Right lung (tissue), 5 donors: ENCODE results near the gene NOC3L. TPM values are rescaled to one million over a fixed set of nuclear protein-coding genes. Genes with fewer than 3 reads are reported as not detected.
"Not testable (repeated sequence)": the region's sequence is repeated elsewhere in the genome, so short reads cannot be mapped to it uniquely, and the experiment has no call there.

Source experiments
- DNase-seq, 2 donors: peaks; one replicate each; pipeline ENCODE4 v3.0.0-alpha.2; 2013
- polyA plus RNA-seq, 5 donors: library from polyadenylated mRNA; unstranded; fragments of 120-200 nt; gene quantifications; one replicate each; pipeline versions ENCODE4 v1.2.1 to v1.2.3, GENCODE V29; 2013; ENCODE audit warnings: inconsistent platforms in 1 of 5, low replicate concordance in 1 of 5; ENCODE audit not compliant: insufficient read length in 5 of 5, insufficient read depth in 1 of 5

Gene NOC3L
- polyA plus RNA-seq, 5 donors, result 18.3 to 32.4 (median 27.4) TPM

DNA sequence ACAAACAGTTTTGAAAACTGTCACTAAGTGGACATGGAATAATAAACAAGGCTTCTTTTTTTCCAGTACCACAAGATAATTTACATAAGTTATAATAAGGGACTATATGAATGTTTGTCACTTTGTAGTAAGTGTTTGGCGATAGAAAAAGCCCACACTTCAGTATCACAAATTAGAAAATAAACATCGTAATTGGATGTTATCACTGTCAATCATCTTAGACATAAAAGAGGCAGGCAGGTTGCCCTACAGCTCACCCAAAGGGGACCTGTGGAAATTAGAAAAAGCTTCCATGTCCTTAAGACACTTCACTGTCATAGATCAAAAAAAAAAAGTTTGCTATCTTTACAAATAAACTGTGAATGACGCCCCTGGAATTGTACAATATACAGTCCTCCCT is 3.6 kb upstream of the NOC3L start:
- no peak for DNase-seq

- no peak for DNase-seq
Observed at GRCh38 chr10:94364482-94364881, 1.7 kb upstream of the NOC3L start.

- DNase-seq, result no peak
Observed at GRCh38 chr10:94363251-94363565, 469 bp upstream of the NOC3L start.

DNA sequence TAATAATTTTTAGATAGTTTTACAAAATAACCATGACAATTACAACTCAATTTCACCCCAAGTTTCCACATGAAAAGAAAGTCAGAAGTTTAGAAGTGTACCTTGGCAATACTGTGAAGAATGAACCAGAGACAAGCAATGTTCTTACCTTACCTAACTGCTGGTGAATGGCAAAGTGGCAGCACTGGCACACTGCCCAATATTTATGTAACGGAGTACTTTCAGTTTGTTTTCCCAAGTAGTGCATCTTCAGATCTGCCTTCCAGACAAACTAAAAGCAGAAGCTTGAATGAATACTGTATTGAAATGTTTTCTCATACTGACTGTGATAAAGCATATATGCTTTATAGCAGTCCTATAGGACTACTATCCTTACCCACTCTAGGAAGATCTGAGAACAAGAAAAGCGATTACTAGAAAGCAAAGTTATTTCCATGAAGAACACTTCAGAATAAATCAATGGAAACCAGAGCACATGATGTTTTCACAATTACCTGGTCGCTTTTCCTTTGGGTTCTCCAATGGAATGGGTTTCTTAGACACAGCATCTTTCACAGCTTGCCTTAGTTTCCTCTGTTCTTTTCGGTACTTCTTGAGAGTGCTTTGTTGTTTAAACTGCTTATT is 1.5 kb downstream of the NOC3L start:
- no peak for DNase-seq

GRCh38 chr10:94358480-94358879 is 4.3 kb downstream of the NOC3L start:
- DNase-seq, result no peak

GRCh38 chr10:94357193-94357592 is 5.5 kb downstream of the NOC3L start:
- DNase-seq, result no peak

DNA sequence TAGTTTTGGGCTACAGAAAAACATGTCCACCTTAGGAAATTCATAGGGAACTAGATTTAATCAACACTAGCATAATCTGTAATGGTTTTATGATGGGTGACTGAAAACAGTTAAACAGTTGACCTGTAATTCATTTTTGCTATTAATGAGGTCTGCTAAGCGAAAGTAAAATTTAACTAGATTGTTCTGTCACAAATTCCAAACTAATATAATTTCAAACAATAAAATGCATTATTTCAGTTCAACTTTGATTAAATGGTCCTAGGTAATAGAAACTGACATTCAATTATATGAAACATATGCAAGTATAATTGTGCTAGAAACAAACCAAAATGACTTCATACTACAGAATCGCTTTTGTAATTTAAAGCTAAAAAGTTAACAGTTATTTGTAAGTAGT is 6.9 kb downstream of the NOC3L start:
- no peak for DNase-seq

DNA sequence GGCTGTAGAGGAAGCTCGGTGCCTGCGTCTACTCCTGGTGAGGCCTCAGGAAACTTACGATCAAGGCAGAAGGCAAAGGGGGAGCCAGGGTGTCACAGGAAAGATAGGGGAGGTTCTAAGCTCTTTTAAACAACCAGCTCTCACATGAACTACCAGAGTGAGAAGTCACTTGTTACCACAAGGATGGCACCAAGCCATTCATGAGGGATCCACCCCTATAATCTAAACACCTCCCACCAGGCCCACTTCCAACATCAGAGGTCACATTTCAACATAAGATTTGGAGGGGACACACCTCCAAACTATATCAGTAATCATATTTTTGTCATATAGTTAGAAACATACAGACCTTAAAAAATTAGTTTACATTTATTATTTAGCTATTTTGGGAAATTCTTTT is 9.4 kb downstream of the NOC3L start:
- DNase-seq, result no peak

DNA sequence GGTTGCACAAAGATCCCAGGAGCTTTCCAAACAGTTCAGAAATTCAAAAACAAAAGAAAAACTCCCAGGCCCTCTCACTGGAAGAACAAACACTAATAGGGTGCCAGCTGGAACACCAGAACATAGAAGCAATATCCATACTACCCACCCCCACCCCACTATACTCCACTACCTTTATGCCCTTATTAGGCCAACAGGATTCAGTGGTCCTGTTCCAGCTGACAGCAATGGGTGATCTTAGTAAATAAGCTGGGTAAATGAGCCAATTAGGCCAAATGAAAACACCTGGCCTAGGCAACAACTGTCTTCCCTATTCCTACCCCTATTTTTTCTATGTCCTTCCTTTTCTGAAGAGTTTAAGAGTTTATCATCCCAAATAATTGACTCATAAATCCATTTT is 11.7 kb downstream of the NOC3L start:
- DNase-seq, result no peak

DNA sequence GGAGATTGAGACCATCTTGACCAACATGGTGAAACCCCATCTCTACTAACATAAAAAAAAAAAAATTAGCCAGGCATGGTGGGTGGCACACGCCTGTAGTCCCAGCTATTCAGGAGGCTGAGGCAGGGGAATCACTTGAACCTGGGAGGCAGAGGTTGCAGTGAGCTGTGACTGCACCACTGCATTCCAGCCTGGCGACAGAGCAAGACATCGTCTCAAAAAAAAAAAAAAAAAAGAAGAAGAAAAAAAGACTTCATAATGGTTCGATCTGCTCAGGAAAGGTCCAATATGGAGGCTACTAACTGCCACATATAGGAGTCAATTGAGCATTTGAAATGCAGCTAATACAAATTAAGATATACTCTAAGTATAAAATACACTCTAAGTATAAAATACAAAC is 12.2 kb downstream of the NOC3L start:
- not testable (repeated sequence) for DNase-seq

DNA sequence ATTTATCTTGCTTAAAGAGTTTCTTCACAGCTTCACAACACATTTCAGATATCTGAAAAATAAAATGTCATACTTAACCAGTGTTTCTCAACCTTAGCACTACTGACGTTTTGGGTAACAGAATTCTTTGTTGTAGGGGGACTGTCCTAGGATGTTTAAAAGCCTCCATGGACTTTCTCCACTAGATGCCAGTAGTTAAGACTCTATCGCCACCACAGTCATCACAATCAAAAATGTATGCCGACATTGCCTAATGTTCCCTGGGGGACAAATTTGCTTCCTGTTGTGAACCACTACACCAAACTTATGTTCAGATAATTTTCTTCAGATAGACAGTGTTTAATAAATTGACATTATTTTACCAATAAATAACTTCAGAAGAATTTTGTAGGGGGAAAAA is 13.4 kb downstream of the NOC3L start:
- DNase-seq, result no peak

DNA sequence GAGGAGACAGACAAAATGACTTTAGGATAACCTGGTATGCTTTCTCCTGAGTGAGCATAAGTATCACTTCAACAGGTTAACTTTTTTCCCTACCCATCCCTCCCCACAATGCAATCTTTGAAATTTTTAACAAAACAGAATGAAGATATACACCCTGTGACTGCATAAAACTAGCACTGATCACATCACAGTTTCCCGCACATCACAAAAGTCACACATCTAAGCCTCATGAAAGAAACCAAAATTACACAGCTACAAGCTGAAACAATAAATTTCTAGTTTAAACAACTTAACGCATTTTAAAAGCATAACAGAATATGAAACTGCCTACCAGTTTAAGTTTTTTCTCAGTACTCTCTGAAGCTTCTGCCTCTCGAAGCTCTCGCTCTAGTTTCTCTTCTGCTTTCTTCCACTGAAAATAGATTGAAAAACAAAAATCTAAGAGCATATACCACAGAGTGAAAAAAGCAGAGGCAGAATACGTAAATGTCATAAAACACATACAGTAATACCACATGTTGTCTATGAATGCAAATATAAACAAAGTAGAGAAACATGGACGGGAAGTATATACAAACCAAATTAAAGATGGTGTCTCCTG is 18.1 kb downstream of the NOC3L start:
- no peak for DNase-seq

DNA sequence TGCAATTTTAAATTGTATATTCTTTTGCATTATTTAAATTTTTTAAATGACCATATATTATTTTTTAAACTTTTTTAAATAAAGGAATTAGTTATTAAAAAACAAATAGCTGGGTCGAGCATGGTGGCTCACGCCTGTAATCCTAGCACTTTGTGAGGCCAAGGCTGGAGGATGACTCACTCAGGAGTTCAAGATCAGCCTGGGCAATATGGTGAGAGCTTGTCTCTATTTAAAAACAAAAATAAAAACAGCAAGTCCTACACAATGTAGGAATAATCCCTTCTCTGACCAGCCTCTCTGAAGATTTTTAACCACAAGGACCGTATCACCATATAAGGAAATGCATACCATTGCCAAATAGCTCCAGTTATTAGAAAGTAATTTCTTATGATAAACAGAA is 19.6 kb downstream of the NOC3L start:
- DNase-seq, result no peak

- DNase-seq, result no peak
Observed at GRCh38 chr10:94334857-94335256, 27.9 kb downstream of the NOC3L start.

GRCh38 chr10:94333051-94333450 is 29.7 kb downstream of the NOC3L start:
- DNase-seq, result no peak

DNA sequence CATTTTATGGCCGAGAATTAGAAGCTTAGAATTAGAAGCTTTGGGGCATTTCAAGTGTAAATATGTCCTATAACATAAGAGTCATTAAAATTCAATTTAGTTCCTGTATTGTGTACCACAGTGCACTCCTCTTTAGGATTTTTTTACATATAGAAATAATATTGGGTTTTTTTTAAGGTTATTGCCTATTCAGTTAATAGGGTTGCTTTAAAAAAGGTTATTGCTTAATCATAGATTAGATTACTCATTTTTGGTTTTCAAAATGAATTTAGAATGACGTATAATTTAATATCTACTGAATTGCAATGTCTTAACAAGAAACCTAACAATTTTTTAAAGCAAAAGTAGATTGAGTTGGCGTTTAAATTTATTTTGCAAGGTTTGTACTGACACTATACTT is 34.1 kb downstream of the NOC3L start:
- no peak for DNase-seq

- DNase-seq, result no peak
Observed at GRCh38 chr10:94327649-94328048, 35.1 kb downstream of the NOC3L start.

GRCh38 chr10:94324609-94325233 is 38.0 kb downstream of the NOC3L start:
- no peak for DNase-seq

DNA sequence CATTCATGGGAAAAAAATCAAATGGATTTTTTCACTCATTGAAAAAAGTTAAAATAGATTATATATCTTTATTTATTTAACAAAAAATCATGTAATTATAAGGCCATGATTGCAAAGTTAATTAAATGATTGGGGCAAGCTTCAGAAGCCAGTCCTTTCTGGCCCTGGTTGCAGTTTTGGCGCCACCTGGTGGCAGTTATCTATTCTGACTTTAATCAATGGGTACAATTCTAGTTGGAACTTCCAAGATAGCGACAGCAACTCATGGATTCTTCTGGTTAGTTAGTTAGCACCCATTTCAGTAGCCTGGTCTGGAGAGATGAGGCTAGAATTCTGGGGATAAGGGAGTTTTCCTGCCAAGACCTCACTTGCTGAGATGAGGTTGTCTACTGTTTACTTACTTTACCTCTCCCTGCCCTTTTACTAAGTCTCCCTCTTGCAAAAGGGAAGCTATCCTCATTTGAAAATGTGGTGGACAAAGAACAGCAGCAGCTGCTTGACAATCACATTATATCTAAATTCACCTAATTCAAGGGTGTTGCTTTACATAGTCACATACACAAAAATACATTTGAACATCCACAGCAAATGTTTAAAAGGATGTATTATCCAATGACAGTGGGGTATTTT is 42.3 kb downstream of the NOC3L start:
- peak; percentile 54 to 64 for DNase-seq

GRCh38 chr10:94316560-94316959 is 46.2 kb downstream of the NOC3L start:
- DNase-seq, result no peak

DNA sequence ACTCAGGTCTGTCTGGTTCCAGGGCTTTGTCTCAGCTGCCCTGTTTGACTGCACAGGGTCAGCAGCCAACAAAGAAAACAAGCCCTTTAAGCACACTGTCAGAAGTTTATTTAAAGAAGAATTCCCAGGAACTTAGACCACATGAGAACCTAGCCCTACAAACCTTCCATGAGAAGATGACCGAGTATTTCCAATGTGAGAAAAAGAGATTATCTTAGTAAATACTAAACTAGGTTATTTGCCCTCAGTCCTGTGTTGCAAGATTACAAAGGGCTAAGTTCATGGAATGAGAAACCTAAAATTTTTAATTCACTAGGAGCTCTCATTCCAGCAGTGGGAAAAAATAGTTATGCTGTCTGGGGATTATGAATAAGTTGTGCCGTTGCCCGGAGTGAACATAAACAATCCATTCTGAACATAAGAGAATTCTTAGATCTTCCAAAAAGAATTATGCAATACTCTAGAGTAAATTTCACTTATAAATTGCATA is 46.7 kb downstream of the NOC3L start:
- DNase-seq, result peak; percentile 82

DNA sequence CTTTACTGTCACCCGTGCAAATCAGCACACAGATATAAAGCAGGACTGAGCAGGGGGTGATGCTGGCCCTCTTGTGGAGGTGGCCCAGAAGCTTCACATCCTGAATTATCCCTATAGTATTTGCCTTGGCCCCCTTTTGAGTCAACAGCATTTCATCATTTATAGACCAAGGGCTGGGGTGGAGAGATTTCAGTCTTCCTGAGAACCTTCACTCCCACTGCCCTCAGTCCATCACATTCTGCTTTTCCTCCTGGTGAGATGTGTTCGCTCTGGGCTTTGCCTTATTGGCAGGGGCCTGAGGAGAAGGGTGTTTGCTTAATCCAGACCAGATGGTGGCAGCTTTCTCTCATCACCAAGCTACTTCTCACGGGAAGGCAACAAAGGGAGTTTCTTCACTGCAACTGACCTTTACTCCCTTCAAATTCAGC is 47.7 kb downstream of the NOC3L start:
- peak; percentile 23 to 33 for DNase-seq

GRCh38 chr10:94310369-94310768 is 52.4 kb downstream of the NOC3L start:
- no peak for DNase-seq
